ENCODE data around the gene LGI1. TPM values are rescaled to one million over a fixed set of nuclear protein-coding genes. Genes with fewer than 3 reads are reported as not detected.

LGI1 gene
- total RNA-seq, 1 donor from 2014 or later = not detected

DNA sequence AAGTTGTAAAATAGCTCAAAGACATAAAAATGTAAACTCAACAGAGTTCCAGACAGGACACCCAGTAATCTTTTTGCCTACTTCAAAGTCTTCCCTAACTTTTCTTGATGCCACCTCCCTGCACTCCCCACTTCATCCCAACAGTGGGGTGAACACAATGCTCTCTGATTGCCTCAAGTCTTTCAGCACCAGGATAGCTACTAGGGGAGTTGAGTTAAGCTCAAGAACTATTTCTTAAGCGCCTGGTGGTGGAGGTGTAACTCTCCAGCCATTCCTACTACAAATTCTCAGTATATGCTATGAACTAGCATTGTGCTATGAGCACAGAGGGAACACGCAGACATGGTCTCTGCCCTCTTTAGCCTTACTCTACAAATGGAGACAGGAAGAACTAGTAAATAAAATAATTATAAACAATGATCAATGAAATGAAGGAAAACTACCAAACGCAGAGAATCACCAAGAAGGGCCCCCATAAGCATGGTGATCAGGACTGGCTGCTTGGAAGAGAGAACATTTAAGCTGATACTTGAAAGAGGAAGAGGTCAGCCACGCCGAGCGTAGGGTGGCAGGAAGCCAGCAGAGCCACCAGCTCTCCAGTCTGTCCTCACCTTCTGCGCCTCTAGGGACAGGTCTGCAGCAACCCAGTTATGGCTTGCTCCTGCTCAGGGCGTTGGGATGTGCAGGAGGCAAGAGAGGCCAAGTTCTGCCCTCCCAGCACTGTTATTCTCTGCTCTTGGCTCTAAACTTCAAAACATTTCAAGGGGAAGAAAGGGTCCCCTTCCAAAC is 38.6 kb upstream of the LGI1 start:
- no peak overlapping the region for H3K4me3 ChIP-seq (ENCODE audit: low read depth, low read length)
- TF ChIP-seq, protein P1, sequence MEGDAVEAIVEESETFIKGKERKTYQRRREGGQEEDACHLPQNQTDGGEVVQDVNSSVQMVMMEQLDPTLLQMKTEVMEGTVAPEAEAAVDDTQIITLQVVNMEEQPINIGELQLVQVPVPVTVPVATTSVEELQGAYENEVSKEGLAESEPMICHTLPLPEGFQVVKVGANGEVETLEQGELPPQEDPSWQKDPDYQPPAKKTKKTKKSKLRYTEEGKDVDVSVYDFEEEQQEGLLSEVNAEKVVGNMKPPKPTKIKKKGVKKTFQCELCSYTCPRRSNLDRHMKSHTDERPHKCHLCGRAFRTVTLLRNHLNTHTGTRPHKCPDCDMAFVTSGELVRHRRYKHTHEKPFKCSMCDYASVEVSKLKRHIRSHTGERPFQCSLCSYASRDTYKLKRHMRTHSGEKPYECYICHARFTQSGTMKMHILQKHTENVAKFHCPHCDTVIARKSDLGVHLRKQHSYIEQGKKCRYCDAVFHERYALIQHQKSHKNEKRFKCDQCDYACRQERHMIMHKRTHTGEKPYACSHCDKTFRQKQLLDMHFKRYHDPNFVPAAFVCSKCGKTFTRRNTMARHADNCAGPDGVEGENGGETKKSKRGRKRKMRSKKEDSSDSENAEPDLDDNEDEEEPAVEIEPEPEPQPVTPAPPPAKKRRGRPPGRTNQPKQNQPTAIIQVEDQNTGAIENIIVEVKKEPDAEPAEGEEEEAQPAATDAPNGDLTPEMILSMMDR (conservative IDR thresholded peaks at IDR 0.05; ENCODE audit: low read depth, low read length) = no peak
- no peak for DNase-seq (ENCODE audit: low read depth)

DNA sequence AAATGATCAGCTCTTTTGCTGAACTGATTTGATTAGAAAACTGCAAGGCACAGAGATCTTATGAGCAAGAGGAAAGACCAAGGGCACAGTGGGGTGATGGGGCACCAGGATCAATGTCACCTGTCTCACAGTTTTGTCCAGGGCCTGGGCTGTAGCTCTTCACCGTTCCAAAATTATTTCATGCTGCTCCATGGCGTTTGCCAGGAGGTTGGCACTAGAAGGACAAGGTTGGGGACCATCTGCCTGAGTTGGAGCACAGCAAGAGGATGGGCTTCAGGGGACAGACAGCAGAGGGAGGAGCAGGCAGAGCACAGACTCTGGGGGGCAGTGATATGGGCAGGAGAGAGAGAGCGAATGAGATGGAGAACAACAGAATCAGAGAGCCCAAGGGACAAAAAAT is 37.8 kb upstream of the LGI1 start:
- no peak for DNase-seq (ENCODE audit: low read depth)
- TF ChIP-seq, protein P1 (conservative IDR thresholded peaks at IDR 0.05; ENCODE audit: low read depth, low read length) = no peak
- H3K4me3 ChIP-seq (ENCODE audit: low read depth, low read length) = no peak overlapping the region

DNA sequence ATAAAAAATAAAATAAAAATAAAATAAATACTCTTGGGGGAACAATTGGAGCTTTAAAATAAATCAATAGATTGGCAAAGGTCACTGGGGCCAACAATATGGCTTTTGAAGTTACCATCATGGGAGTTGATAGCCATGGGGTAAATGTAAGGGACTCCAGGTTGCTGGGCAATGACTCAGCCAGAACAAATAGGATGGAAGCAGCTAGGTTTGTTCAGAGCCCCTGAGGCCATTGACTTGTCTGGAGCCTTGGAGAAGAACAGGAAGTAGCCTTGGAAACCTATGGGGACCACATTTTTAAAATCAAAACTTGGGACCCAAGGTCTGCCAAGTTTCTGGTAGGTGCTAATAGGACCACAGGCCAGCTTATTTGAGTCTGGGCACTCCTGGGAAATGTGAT is 35.2 kb upstream of the LGI1 start:
- no peak for DNase-seq (ENCODE audit: low read depth)
- no peak overlapping the region for H3K4me3 ChIP-seq (ENCODE audit: low read depth, low read length)
- TF ChIP-seq, protein P1 (conservative IDR thresholded peaks at IDR 0.05; ENCODE audit: low read depth, low read length) = no peak

DNA sequence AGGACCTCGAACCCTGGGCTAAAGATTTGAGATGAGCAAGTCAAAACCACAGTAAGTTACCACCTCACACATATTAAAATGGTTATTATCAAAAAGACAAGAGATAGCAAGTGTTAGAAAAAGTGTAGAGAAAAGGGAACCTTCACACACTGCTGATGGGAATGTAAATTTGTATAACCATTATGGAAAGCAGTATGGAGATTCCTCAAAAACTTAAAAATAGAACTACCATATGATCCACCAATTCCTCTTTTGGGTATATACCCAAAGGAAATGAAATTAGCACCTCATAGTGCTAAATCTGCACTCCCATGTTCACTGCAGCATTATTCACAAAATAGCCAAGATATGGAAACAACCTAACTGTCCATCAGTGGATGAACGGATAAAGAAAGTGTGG is 34.6 kb upstream of the LGI1 start:
- TF ChIP-seq, protein P1 (conservative IDR thresholded peaks at IDR 0.05; ENCODE audit: low read depth, low read length) = no peak
- H3K4me3 ChIP-seq (ENCODE audit: low read depth, low read length) = no peak overlapping the region
- no peak for DNase-seq (ENCODE audit: low read depth)

DNA sequence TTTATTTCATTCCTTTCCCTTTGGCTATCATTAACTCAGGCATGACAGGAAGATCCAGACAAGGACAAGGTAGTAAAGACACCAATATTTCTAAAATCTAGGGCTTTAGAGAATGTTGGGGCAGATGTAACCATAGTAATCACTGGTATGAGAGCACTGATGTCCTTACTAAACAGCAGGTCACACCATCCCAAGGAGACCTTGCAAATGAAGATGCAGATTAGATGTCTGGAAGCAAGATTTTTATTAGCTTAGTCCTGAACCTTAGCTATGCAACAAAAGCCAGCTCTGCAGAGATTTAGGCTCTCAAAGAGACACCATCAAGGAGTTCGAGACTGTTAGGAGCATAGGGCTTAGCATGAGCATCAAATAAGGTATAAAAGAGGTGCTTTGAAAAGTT is 31.7 kb upstream of the LGI1 start:
- no peak for DNase-seq (ENCODE audit: low read depth)
- TF ChIP-seq, protein P1 (conservative IDR thresholded peaks at IDR 0.05; ENCODE audit: low read depth, low read length) = no peak
- no peak overlapping the region for H3K4me3 ChIP-seq (ENCODE audit: low read depth, low read length)

DNA sequence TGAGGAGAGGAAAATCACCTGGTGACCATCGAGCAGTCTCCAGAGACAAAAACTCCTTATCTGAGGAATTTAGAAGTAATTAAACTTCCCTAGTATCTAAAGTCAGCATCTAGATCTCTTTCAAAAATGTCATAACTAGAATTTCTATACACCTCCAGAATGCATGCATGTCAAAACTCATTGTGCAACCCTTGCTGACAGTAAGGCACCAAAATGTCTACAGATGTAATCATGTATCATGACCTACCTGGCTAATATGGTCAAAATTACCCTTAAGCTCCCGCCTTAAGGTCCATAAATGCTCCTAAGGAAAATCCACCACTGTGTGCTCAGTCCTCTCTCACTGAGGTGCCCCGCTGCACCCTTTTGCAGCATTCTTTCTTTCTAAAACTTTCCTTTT is 16.4 kb upstream of the LGI1 start:
- no peak for DNase-seq (ENCODE audit: low read depth)
- TF ChIP-seq, protein P1 (conservative IDR thresholded peaks at IDR 0.05; ENCODE audit: low read depth, low read length) = no peak
- no peak overlapping the region for H3K4me3 ChIP-seq (ENCODE audit: low read depth, low read length)

Measured in epithelial cell of proximal tubule (primary cell).